Mucosa of stomach (tissue), 1 donor: ENCODE results near the gene GPR137C.
"Not testable (repeated sequence)": the region's sequence is repeated elsewhere in the genome, so short reads cannot be mapped to it uniquely, and the experiment has no call there.

Experiments used
- H3K27me3 ChIP-seq: one replicate; pipeline ENCODE4 v1.7.0; 2013; ENCODE audit warnings: mild to moderate bottlenecking, low read length; ENCODE audit not compliant: control insufficient read depth, insufficient read depth
- H3K36me3 ChIP-seq: one replicate; pipeline ENCODE4 v1.7.0; 2013; ENCODE audit warnings: low read length; ENCODE audit not compliant: control insufficient read depth, insufficient read depth
- H3K4me1 ChIP-seq: one replicate; pipeline ENCODE4 v1.7.0; 2013; ENCODE audit warnings: mild to moderate bottlenecking, low read length; ENCODE audit not compliant: control insufficient read depth, insufficient read depth
- H3K4me3 ChIP-seq: one replicate; pipeline ENCODE4 v1.7.0; 2013; ENCODE audit warnings: low read length
- H3K9ac ChIP-seq: one replicate; pipeline ENCODE4 v1.7.0; 2013; ENCODE audit warnings: mild to moderate bottlenecking, low read length, moderate library complexity
- H3K9me3 ChIP-seq: one replicate; pipeline ENCODE4 v1.7.0; 2013; ENCODE audit warnings: mild to moderate bottlenecking, low read length, moderate library complexity; ENCODE audit not compliant: control insufficient read depth
- donor health status: Pancreatic carcinoma.

The GPR137C gene

DNA sequence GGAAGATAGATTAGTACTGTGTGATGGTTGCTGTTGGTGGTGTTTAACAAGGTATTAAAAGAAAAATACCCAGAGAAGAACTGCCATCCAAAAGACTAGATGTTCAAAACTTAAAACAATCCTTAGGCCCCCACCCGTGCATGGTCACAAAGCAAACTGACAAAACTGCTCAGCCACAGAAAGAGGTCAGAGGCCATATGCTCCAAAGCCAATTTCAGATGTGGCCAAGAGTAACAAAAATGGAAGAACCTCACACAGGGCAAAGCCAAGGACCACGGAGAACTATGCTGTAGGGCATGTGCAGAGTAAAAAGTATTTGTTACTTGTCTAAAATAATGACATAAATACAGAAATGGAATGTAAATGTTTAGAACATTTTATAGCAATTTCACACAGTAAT is 5.6 kb upstream of the GPR137C start:
- peaks cover 37% of the 10 kb centered on the region for H3K4me1 ChIP-seq
- no peaks in the 10 kb centered on the region for H3K36me3 ChIP-seq
- no peaks in the 10 kb centered on the region for H3K27me3 ChIP-seq
- H3K4me3 ChIP-seq, result no peak overlapping the region
- H3K9ac ChIP-seq, result no peak overlapping the region
- H3K9me3 ChIP-seq, result no peaks in the 10 kb centered on the region

DNA sequence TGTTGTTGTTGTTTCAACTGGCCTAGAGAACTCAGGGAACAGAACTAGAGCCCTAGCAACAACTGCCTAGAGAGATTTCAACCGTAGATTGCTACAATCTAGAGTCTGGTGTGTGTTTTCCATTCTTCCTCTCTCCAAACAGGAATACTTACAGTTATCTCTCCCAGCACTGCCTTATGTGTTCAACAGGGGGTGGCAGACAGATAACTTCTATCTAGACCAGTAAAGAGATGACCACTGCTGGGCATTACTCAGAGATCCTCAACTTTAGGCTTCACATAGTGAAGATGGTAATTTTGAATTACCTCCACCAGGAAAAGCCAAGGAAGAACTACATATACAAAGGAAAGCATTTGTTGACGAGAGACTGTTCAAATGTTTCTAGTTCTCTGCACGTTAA is 5.1 kb upstream of the GPR137C start:
- no peak overlapping the region for H3K4me3 ChIP-seq
- no peaks in the 10 kb centered on the region for H3K36me3 ChIP-seq
- H3K27me3 ChIP-seq, result no peaks in the 10 kb centered on the region
- no peaks in the 10 kb centered on the region for H3K9me3 ChIP-seq
- H3K4me1 ChIP-seq, result peaks cover 37% of the 10 kb centered on the region
- H3K9ac ChIP-seq, result no peak overlapping the region

DNA sequence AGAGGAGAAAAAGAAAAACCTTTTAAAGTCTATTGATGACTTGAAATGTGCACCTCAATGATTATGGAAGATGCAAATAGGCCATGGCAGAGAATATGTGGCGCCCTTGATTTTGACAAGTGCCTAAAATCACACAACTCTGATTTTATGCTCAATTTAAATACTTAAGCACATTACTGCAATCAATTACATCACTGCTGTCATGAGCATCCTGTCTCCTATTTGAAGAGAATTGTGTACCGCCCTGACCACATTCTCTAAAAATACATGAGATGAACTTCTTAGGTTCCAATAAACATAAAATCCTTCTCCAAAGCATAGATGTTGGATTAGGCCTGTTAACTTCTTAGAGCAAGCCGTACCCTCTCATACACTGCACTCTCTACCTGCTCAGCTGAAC is 2.0 kb upstream of the GPR137C start:
- Histone ChIP-seq H3K9me3 (no peaks in the 10 kb centered on the region), H3K27me3 (no peaks in the 10 kb centered on the region), H3K9ac (no peak overlapping the region), H3K4me1 (peaks cover 33% of the 10 kb centered on the region), H3K36me3 (no peaks in the 10 kb centered on the region), H3K4me3 (no peak overlapping the region)

DNA sequence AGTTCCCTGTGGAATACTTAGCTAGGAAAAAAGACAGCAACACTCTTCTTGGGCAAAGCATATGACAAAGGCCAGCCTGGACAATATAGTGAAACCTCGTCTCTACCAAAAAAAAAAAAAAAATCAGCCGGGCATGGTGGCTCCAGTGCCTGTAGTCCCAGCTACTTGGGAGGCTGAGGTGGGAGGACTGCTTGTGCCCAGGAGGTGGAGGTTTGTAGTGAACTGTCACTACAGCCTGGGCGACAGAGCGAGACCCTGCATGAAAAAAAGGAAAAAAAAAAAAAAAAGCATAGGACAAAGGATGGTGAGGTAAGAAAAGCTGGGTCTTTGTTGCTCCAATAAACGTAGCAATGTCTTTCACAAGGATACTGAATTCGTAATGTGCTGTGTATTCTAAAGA is 1.4 kb upstream of the GPR137C start:
- Histone ChIP-seq H3K9ac (peak overlapping the region; percentile 84), H3K4me3 (no peak overlapping the region), H3K4me1 (peaks cover 28% of the 10 kb centered on the region), H3K9me3 (no peaks in the 10 kb centered on the region), H3K27me3 (no peaks in the 10 kb centered on the region), H3K36me3 (no peaks in the 10 kb centered on the region)

DNA sequence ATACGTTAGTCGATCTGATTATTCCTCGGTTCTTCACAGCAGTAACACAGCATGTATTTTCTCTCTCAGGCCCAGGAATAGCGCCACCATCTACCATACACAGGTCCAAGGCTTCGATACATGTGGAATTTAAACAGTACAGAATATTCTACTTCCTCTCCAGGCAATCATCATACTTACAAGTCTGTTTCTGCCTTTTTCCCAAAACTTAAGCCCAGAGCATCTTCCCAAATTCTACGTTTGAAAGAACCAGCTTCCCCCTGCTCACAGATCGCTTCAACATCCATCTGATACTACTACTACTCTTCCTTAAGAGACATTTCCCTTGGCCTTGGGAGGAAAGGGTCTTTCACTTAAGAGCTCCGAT is 957 bp upstream of the GPR137C start:
- Histone ChIP-seq H3K4me1 (peaks cover 23% of the 10 kb centered on the region), H3K36me3 (no peaks in the 10 kb centered on the region)

DNA sequence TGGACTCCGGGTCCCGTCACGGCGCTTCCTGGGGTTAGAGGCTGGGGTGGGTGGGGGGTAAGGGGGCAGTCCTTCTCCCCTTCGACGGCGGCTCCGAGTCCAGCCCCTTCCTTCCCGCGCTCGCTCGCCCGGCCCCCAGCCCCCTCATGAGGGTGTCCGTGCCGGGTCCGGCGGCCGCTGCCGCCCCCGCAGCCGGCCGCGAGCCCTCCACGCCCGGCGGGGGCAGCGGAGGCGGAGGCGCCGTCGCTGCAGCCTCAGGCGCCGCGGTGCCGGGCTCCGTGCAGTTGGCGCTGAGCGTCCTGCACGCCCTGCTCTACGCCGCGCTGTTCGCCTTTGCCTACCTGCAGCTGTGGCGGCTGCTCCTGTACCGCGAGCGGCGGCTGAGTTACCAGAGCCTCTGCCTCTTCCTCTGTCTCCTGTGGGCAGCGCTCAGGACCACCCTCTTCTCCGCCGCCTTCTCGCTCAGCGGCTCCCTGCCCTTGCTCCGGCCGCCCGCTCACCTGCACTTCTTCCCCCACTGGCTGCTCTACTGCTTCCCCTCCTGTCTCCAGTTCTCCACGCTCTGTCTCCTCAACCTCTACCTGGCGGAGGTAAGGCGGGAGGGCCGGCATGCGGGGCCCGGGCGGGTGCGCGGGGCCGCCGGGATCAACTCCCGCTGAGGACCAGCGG is 500 bp downstream of the GPR137C start:
- Histone ChIP-seq H3K27me3 (no peaks in the 10 kb centered on the region), H3K4me1 (peaks cover 10% of the 10 kb centered on the region), H3K9me3 (no peaks in the 10 kb centered on the region), H3K9ac (peak overlapping the region; percentile 62), H3K36me3 (no peaks in the 10 kb centered on the region), H3K4me3 (peak overlapping the region; percentile 32)

More for the DNA sequence above, 957 bp upstream of the GPR137C start:
- no peaks in the 10 kb centered on the region for H3K27me3 ChIP-seq
- peak overlapping the region; percentile 84 for H3K9ac ChIP-seq
- H3K9me3 ChIP-seq, result no peaks in the 10 kb centered on the region
- peak overlapping the region; percentile 76 for H3K4me3 ChIP-seq

DNA sequence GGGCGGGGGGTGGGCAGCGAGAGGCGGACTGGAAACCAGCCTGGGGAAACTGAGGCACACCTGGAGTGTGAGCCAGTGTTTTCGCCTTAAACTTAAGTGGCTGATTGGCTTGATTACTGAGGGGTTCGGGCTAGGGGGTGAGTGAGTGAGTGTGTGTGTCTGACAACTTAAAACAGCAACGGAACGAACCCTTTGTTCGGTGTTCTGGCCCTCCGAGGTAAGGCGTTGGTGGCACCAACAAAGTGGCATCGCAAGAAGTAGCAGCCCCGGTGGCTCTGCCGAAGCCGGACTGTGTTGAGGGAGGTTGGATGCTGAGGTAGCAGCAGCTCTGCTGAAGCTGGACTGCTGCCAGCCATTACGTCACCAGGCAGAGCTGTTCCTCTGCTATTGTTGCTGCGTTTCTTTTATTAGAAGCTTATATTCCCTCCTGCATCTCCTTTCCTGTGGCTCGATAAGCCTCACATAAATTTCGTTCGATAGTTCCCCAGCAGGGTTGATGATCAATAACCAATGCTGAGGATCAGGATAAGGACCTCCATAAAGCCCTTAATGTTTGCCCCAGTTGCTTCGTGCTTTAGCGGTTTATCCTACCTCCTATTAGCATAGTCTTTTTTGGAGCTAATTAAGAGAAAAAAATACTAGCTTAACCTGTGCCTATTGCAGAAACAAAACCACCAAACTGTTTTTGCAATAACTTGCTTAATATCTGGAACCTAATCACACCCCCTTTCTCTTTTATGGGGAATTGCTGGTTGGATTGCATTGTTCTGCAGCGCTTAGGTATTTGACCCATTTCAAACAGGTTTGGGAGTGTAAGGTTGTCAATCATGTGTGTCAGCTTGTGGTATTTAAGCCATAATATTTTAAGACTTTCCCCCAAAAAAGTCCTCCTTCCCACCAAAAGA is 1.3 kb downstream of the GPR137C start:
- H3K4me1 ChIP-seq, result peaks cover 6% of the 10 kb centered on the region
- peak overlapping the region; percentile 32 for H3K4me3 ChIP-seq

DNA sequence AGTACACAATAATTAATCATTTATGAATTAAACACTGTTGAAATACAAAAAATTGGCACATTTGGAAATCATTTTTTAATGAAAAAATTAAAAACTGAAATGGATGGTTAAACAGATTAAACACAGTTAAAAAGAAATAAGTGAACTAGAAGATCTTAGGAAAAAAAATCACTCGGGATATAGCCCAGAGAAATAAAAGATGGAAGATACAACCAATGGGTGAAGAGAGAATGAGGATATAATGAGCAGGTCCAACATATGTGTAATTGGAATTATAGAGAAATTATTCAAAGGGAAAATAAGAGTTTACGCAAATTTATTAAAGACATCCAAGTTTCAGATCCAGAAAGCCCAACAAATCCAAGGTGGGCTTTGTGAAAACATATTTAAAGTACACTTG is 6.1 kb downstream of the GPR137C start:
- Histone ChIP-seq H3K27me3 (no peaks in the 10 kb centered on the region), H3K36me3 (no peaks in the 10 kb centered on the region), H3K9ac (no peak overlapping the region), H3K9me3 (no peaks in the 10 kb centered on the region), H3K4me3 (no peak overlapping the region), H3K4me1 (peaks cover under 1% of the 10 kb centered on the region)

More for the DNA sequence above, 1.3 kb downstream of the GPR137C start:
- no peaks in the 10 kb centered on the region for H3K27me3 ChIP-seq
- H3K9me3 ChIP-seq, result no peaks in the 10 kb centered on the region
- no peaks in the 10 kb centered on the region for H3K36me3 ChIP-seq
- H3K9ac ChIP-seq, result peak overlapping the region; percentile 62

DNA sequence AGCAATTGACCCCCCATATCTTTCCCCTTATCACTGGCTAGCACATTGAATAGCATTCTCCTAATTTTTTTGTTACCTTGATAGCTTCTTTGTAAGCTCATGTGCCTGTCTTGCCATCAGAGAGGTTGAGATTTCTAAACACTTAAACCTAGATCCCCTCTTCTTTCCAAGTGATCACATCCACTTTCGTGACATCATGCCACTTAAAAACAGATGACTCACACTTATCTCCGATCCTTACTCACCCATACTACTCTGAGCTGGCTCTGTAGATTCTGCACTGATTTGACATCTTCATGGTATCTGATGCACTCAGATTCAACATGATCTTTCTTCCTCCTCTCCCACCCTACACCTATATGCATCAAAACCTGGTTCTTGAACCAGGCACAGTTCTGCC is 10.5 kb downstream of the GPR137C start:
- H3K4me1 ChIP-seq, result no peaks in the 10 kb centered on the region
- H3K27me3 ChIP-seq, result no peaks in the 10 kb centered on the region
- no peak overlapping the region for H3K9ac ChIP-seq
- no peak overlapping the region for H3K4me3 ChIP-seq
- no peaks in the 10 kb centered on the region for H3K9me3 ChIP-seq
- no peaks in the 10 kb centered on the region for H3K36me3 ChIP-seq

DNA sequence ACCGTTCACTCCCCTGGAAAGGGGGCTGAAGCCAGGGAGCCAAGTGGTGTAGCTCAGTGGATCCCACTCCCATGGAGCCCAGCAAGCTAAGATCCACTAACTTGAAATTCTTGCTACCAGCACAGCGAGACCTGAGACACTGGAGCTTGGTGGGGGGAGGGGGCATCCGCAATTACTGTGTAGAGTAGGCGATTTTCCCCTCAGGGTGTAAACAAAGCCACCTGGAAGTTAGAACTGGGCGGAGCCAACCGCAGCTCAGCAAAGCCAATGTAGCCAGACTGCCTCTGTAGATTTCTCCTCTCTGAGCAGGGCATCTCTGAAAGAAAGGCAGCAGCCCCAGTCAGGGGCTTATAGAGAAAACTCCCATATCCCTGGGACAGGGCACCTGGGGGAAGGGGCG is 15.8 kb downstream of the GPR137C start:
- H3K27me3 ChIP-seq, H3K9me3 ChIP-seq, H3K4me1 ChIP-seq, H3K9ac ChIP-seq, H3K4me3 ChIP-seq, H3K36me3 ChIP-seq: not testable (repeated sequence)

DNA sequence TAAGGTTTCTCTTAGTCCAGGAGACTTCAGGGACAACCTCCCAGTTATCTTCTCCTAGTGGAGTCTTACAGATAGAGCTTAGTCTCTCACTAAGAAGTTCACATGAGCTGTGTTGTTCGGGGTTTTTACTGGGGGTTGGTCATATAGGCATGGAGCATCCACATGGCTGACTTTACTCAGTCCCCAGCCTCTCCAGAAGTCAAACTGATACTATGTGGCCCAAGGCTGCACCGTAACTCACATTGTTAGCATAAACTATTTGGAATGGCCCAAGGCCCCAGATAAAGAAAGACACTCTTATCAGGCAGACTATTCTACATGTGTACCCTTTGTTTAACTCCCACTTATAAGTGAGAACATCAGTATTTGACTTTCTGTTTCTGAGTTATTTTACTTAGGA is 23.2 kb downstream of the GPR137C start:
- no peaks in the 10 kb centered on the region for H3K4me1 ChIP-seq
- no peak overlapping the region for H3K9ac ChIP-seq
- H3K36me3 ChIP-seq, result no peaks in the 10 kb centered on the region
- no peak overlapping the region for H3K4me3 ChIP-seq
- H3K27me3 ChIP-seq, result no peaks in the 10 kb centered on the region
- no peaks in the 10 kb centered on the region for H3K9me3 ChIP-seq

DNA sequence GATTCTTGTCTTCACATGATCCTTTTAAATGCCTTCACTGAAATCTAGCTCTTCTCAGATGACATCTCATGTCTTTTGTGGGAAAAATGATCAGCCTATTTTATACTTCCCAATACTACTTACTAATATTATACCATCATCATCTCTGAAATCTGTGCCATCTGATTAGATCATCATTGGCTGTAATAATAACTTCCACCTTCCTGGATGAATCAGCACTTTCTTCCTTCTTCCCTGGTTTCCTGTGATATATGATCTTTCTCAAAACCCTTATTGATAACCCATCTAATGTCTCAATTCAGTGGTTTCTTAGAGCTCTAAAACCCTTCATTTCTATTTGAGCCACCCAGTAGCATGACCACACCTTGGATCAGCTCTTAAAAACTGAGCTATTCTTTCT is 30.9 kb downstream of the GPR137C start:
- no peaks in the 10 kb centered on the region for H3K27me3 ChIP-seq
- H3K4me3 ChIP-seq, result no peak overlapping the region
- H3K9me3 ChIP-seq, result no peaks in the 10 kb centered on the region
- H3K9ac ChIP-seq, result no peak overlapping the region
- H3K36me3 ChIP-seq, result no peaks in the 10 kb centered on the region
- no peaks in the 10 kb centered on the region for H3K4me1 ChIP-seq
